Left renal pelvis (tissue), 4 donors: ENCODE data around the gene IGFL4. TPM values are rescaled to one million over a fixed set of nuclear protein-coding genes. Genes with fewer than 3 reads are reported as not detected.

Experiments used
- DNase-seq, 4 donors: peaks; one replicate each; pipeline ENCODE4 v3.0.0-alpha.2; 2013; ENCODE audit warnings: low read depth in 4 of 4, low spot score in 3 of 4
- polyA plus RNA-seq, 4 donors: library from polyadenylated mRNA; unstranded; fragments of 120-200 nt; gene quantifications; one replicate each; pipeline ENCODE4 v1.2.1, GENCODE V29; 2013; ENCODE audit not compliant: insufficient read length in 4 of 4

Gene IGFL4
- polyA plus RNA-seq, 4 donors = 0.16 to 1.1 (median 0.48) TPM

DNA sequence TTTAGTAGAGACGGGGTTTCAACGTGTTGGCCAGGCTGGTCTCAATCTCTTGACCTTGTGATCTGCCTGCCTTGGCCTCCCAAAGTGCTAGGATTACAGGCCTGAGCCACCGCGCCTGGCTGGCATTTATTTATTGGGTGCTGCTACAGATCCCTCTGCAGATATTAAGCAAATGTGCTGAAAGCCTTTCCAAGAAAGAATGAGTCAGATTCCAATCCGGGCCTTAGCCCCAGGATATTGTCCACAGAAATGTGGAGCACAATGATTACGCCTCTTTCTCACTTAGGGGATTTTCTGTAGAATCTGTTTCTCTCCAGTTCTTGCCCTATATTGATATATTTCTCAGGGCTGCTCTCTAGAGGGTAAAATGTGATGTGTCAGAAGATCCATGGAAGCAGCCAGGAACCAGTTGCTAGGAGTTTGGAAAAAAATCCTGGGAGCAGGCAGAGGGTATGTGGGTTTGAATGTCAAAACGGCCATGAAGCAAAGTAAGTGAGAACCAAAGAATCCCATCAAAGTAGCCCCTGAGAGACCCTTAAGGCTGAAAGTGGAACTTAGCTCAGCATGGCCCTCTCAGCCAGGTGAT, 24.8 kb upstream of the IGFL4 start:
- DNase-seq = no peak

GRCh38 chr19:46063201-46063600, 22.4 kb upstream of the IGFL4 start:
- DNase-seq = no peak

DNA sequence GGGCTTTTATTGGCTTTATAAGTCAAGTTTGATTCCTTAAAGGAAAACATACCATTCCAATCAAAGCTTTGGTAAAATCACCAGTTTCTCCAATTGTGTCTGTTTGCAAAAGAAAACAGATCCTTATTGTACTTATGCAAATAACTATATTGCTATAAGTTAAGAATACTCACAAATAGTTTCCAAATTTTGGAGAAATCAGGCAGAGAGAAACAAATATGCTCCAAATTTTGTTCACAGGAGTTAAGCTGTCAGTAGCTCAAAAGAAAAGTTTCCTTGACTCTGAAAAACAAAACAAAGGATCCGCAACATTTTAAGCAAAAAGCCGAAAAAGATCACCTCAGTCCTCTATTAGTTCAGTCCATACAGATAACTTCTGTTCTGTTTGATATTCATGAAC, 19.2 kb upstream of the IGFL4 start:
- DNase-seq = no peak

GRCh38 chr19:46058778-46059177, 18.0 kb upstream of the IGFL4 start:
- no peak for DNase-seq

GRCh38 chr19:46056536-46056935, 15.7 kb upstream of the IGFL4 start:
- no peak for DNase-seq

DNA sequence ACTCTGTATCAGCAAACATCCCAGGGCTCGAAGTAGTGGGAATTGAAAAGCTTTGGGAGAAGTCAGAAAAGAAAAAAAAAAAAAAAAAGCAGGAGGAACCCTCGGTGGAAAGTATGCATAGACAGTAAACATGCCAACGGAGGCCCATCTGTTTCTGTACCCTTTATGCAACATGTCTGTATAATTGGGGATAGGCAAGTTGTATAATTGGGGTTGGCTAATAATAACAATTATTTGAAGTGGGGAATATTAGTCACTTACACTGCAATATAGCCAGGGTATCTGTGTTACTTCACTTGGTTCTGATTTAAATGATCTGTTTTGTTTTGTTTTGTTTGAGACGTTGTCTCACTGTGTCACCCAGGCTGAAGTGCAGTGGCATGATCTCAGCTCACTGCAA, 12.1 kb upstream of the IGFL4 start:
- no peak for DNase-seq

- DNase-seq = no peak
Measured at GRCh38 chr19:46049597-46049996, 8.8 kb upstream of the IGFL4 start.

- DNase-seq = no peak
Measured at GRCh38 chr19:46043519-46043918, 2.7 kb upstream of the IGFL4 start.

- no peak for DNase-seq
Measured at GRCh38 chr19:46042252-46042883, 1.6 kb upstream of the IGFL4 start.

DNA sequence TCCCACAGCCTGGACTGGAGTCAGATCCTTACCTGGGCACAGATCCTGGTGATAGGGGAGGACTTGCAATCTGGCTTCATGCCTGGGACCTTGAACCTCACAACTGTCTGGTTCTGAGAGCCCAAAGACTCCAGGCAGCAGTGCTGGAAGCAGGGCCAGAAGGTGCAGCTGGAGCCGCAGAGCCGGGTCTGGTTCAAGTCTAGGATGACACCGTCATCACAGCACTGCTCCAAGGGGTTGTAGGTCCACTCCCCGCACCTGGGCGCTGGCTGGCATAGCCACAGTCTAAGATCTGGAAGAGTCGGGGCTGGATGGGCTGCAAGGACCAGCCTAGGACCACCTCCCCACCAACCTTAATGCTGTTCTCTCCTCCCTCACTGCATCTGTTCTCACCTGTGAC, 677 bp downstream of the IGFL4 start:
- DNase-seq = no peak

- DNase-seq = no peak
Measured at GRCh38 chr19:46036744-46037128, 4.1 kb downstream of the IGFL4 start.

GRCh38 chr19:46035986-46036743, 4.6 kb downstream of the IGFL4 start:
- no peak for DNase-seq

GRCh38 chr19:46035546-46035945, 5.3 kb downstream of the IGFL4 start:
- no peak for DNase-seq

DNA sequence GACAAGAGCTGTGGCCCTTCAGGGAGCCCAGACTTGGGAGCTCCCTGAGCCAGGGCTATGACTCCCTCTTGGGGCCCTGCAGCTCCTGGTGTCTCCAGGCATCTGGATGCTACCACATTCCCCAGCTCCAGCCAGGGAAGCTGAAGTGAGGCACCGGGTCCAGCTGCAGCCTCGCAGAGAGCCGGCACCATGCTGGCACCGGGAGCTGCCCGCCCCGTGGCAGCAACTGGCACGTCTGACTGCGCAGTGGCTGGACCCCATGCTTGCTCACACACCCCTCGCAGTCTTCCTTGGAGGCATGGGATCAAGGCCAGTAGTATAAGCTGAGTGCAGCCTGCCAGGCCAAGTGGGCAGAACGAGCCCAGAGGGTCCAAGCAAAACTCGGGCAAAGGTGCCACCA, 7.4 kb downstream of the IGFL4 start:
- DNase-seq = no peak

DNA sequence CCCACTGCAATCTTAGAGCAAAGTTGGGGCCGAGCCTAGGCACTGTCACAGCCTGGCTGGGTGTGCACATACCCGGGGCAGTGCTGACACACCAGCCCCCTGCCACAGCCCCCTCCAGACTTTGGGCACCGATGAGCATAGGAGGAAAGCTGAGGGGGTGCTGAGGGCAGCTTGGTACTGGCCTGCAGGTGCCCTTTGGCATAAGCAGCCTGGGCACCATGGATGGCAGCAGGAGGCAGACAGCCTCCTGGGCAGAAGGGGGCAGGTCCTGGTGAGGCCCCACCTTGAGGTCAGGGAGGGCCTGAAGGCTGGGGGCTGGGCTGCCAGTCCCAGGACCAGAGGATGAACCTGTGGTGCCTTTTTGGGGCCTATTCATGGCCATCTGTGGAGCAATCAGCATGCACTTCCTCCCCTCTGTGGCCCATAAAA, 8.2 kb downstream of the IGFL4 start:
- no peak for DNase-seq

GRCh38 chr19:46031781-46032596, 8.8 kb downstream of the IGFL4 start:
- no peak for DNase-seq

GRCh38 chr19:46030812-46031550, 9.8 kb downstream of the IGFL4 start:
- no peak for DNase-seq

DNA sequence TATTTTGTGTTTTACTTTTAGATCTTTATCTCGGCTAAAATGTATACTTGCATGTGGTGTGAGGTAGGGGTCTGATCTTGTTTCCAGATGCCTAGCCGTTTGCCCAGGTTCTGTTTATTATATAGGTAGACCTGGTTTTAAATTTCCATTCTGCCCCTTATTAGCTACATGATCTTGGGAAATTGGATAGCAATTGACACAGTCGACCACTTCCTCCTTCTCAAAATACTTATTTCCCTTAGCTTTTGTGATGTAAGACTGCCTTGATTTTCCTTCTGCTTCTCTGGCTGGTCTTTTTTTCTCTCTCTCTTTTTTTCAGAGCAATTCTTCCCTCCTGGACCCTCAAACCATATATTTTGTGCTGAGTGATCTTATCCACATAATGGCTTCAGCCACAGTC, 15.0 kb downstream of the IGFL4 start:
- DNase-seq = no peak

DNA sequence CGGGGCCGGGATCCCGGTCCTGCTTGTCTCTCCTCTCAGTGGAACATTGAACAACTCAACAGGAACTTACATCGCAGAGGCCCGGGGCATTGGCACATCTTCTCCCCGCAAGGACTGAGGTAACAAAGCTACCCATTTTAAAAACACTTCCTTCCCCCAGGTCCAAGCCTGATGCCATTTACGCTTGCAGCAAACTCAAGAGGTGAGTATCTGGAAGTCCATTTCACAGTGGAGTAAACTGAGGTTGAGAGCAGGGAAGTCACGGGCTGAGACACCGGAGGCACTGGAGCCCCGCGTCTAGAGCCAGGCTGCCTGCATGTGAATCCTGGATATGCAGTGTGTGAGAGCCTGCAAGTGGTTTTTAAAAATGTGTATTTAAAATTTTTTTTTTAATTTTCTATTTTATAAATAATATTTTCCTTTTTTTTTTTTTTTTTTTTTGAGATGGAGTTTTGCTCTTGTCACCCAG, 17.5 kb downstream of the IGFL4 start:
- DNase-seq = no peak
